ENCODE results near the gene CSTF3. TPM values are rescaled to one million over a fixed set of nuclear protein-coding genes. Genes with fewer than 3 reads are reported as not detected.
A peak's percentile ranks its signal among the peaks of the same experiment; 100 is the strongest.
"Not testable (repeated sequence)": the region's sequence is repeated elsewhere in the genome, so short reads cannot be mapped to it uniquely, and the experiment has no call there.

The CSTF3 gene
- total and polyA plus RNA-seq, 7 experiments from 2014 or later: 14.6 to 38.6 (median 23.7) TPM

DNA sequence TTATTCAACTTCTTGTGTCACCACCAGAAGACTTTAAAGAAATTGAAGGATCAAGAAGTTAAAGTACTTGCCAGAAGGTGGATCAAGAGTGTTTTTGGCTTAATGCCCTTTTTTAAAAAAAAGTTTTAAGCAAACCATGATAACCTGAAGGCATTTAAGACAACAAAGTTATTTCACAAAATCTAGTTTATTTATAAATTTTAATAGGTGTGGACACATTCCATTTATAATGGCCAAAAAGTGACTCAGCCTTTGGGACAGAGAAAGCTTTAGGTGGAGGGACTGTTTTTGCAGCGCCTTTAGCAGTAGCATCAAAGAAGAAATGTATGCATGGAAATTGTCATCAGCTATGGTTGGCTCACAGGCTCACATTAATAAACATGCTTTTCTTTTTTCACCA is 104.0 kb downstream of the CSTF3 start:
- H3K9me3 Mint-ChIP-seq: no peaks in the 10 kb centered on the region
- peaks cover 3 to 34% (median 13%) of the 10 kb centered on the region in 5 donors for H3K36me3 Mint-ChIP-seq
- intact Hi-C loops (cut with micrococcal nuclease): no loop called here

DNA sequence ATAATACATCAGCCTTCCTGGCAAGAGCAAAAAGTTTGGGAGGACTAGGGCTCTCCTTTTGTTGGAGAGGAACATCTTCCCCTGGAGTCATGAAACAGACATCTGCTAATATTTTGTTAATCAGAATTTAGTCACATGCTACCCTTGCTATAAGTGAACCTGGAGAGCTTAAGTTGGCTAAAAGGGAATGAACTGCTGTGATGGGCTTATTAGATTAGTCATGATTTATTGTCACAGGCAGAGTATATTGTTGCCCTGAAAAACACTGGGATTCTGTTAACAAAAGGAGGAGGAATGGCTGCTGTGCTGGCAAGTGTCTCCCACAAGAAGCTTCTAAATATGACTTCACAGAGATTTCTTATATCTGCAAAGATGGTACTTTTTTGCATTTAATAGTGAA is 105.9 kb downstream of the CSTF3 start:
- H3K27ac Mint-ChIP-seq: peak overlapping the region in 1 of 9 donors; percentile 13
- no peaks in the 10 kb centered on the region for H3K9me3 ChIP-seq (ENCODE audit: control insufficient read depth in 2 of 3, low read length in 3 of 3)
- no peaks in the 10 kb centered on the region for H3K27me3 Mint-ChIP-seq
- H3K9me3 Mint-ChIP-seq: no peaks in the 10 kb centered on the region
- H3K4me3 Mint-ChIP-seq: no peak overlapping the region
- H3K27ac ChIP-seq (ENCODE audit: low read depth, low read length): no peak overlapping the region
- peaks cover 0 to 16% (median 0%) of the 10 kb centered on the region in 3 experiments for H3K36me3 ChIP-seq (ENCODE audit: control insufficient read depth in 2 of 3, insufficient read depth in 3 of 3, low read length in 3 of 3)
- ATAC-seq: no peak
- H3K4me3 ChIP-seq (ENCODE audit: low read length): no peak overlapping the region
- peaks cover 0 to 8% (median 5%) of the 10 kb centered on the region in 7 donors for H3K4me1 Mint-ChIP-seq
- ChIA-PET CTCF (interaction anchor here (2.6 kb wide), 1 partner anchor 10 kb away, joined by 10 read pairs; no protein-coding TSS in a partner anchor), POLR2A (interaction anchor here (0.7 to 1.1 kb wide), 2 partner anchors 12 to 94 kb away, joined by 3 read pairs; no protein-coding TSS in a partner anchor)
- DNase-seq: no peak
- peaks cover 3 to 35% (median 13%) of the 10 kb centered on the region in 5 donors for H3K36me3 Mint-ChIP-seq
- H3K27me3 ChIP-seq (ENCODE audit: control insufficient read depth in 2 of 2, insufficient read depth in 2 of 2, low read length in 2 of 2): no peaks in the 10 kb centered on the region
- H3K4me1 ChIP-seq (ENCODE audit: control insufficient read depth in 2 of 2, insufficient read depth in 2 of 2, low read length in 2 of 2): peaks cover 0 to 1% of the 10 kb centered on the region in 2 donors
- intact Hi-C loops (cut with micrococcal nuclease): no loop called here

More for the DNA sequence above, 104.0 kb downstream of the CSTF3 start:
- ATAC-seq (no peak), DNase-seq (no peak)
- POLR2A ChIA-PET: no interaction called here
- Histone ChIP-seq H3K27ac (ENCODE audit: low read depth, low read length) (no peak overlapping the region), H3K9me3 (ENCODE audit: control insufficient read depth in 2 of 3, low read length in 3 of 3) (no peaks in the 10 kb centered on the region), H3K4me1 (ENCODE audit: control insufficient read depth in 2 of 2, insufficient read depth in 2 of 2, low read length in 2 of 2) (peaks cover 0 to 3% of the 10 kb centered on the region in 2 donors), H3K36me3 (ENCODE audit: control insufficient read depth in 2 of 3, insufficient read depth in 3 of 3, low read length in 3 of 3) (peaks cover 0 to 25% (median 0%) of the 10 kb centered on the region in 3 experiments), H3K4me3 (ENCODE audit: low read length) (no peak overlapping the region), H3K27me3 (ENCODE audit: control insufficient read depth in 2 of 2, insufficient read depth in 2 of 2, low read length in 2 of 2) (no peaks in the 10 kb centered on the region)
- CTCF ChIA-PET: interaction anchor here (2.6 kb wide), 1 partner anchor 8 kb away, joined by 10 read pairs; no protein-coding TSS in a partner anchor
- Mint-ChIP-seq H3K4me1 (peaks cover 0 to 14% (median 6%) of the 10 kb centered on the region in 7 donors), H3K27ac (no peak overlapping the region), H3K27me3 (no peaks in the 10 kb centered on the region), H3K4me3 (no peak overlapping the region)

DNA sequence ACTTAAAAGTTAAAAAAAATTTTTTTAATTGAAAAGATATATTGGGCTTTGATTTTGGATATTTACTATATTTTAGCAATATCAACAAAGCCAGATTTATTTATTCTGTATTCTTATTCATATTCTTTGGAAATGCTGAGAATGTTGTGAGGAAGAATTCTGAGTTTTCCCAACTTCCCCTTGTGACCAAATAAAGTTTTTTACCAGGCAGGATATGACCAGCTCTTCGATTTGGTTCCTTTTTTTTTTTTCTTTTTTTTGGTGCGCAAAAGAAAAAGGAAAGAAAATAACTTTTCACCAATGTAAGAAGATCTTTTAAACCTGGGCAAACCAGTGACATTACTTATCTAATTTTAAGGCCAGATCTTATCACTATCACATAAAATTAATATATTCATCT is 109.0 kb downstream of the CSTF3 start:
- Histone ChIP-seq H3K4me1 (ENCODE audit: control insufficient read depth in 2 of 2, insufficient read depth in 2 of 2, low read length in 2 of 2) (no peaks in the 10 kb centered on the region), H3K27ac (ENCODE audit: low read depth, low read length) (no peak overlapping the region), H3K9me3 (ENCODE audit: control insufficient read depth in 2 of 3, low read length in 3 of 3) (no peaks in the 10 kb centered on the region), H3K27me3 (ENCODE audit: control insufficient read depth in 2 of 2, insufficient read depth in 2 of 2, low read length in 2 of 2) (no peaks in the 10 kb centered on the region), H3K4me3 (ENCODE audit: low read length) (no peak overlapping the region), H3K36me3 (ENCODE audit: control insufficient read depth in 2 of 3, insufficient read depth in 3 of 3, low read length in 3 of 3) (no peaks in the 10 kb centered on the region)
- Mint-ChIP-seq H3K4me3 (no peak overlapping the region), H3K36me3 (peaks cover 6 to 31% (median 15%) of the 10 kb centered on the region in 5 donors), H3K9me3 (no peaks in the 10 kb centered on the region), H3K4me1 (peaks cover 0 to 4% (median 0%) of the 10 kb centered on the region in 7 donors), H3K27me3 (no peaks in the 10 kb centered on the region), H3K27ac (no peak overlapping the region)
- intact Hi-C loops (cut with micrococcal nuclease): loop anchor here in 1 of 2 donors (5.0 kb wide), 1 partner anchor 35 kb away; the partner anchor contains the start of gene DEPDC7
- POLR2A ChIA-PET: no interaction called here
- ATAC-seq: no peak
- CTCF ChIA-PET: no interaction called here
- DNase-seq: no peak

DNA sequence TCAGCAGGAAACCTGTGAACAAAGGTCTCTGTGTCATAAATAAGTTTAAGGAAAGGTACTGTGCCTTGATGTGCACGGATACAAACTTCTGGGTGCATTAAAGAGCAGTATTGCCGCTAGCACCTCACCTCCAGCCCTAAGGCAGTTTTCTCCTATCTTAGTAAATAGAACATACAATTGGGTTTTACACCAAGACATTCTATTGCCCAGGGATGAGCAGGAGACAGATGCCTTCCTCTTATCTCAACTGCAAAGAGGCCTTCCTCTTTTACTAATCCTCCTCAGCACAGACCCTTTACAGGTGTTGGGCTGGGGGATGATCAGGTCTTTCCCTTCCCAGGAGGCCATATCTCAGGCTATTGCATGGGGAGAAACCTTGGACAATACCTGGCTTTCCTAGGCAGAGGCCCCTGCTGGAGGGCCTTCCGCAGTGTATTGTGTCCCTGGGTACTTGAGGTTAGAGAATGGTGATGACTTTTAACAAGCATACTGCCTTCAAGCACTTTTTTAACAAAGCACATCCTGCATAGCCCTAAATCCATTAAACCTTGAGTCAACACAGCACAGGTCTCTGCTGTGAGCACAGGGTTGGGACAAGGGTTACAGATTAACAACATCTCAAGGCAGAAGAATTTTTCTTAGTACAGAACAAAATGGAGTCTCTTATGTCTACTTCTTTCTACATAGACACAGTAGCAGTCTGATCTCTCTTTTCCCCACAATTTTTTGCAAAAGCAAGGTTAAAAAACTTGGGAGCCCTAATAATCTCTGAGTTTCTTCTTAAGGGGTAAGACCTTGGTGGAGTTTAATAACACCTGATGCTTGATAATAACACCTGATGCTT is 111.5 kb downstream of the CSTF3 start:
- H3K4me3 ChIP-seq (ENCODE audit: low read length); H3K4me1 Mint-ChIP-seq; DNase-seq; H3K27ac Mint-ChIP-seq; H3K9me3 ChIP-seq (ENCODE audit: control insufficient read depth in 2 of 3, low read length in 3 of 3); H3K36me3 ChIP-seq (ENCODE audit: control insufficient read depth in 2 of 3, insufficient read depth in 3 of 3, low read length in 3 of 3); ATAC-seq; H3K4me1 ChIP-seq (ENCODE audit: control insufficient read depth in 2 of 2, insufficient read depth in 2 of 2, low read length in 2 of 2); H3K27me3 ChIP-seq (ENCODE audit: control insufficient read depth in 2 of 2, insufficient read depth in 2 of 2, low read length in 2 of 2); POLR2A ChIA-PET; H3K9me3 Mint-ChIP-seq; CTCF ChIA-PET; H3K4me3 Mint-ChIP-seq; H3K27ac ChIP-seq (ENCODE audit: low read depth, low read length); H3K27me3 Mint-ChIP-seq: not testable (repeated sequence)
- intact Hi-C loops (cut with micrococcal nuclease): loop anchor here in 1 of 2 donors (5.0 kb wide), 1 partner anchor 32 kb away; the partner anchor contains the start of gene DEPDC7
- H3K36me3 Mint-ChIP-seq: peaks cover 4 to 33% (median 9%) of the 10 kb centered on the region in 5 donors

DNA sequence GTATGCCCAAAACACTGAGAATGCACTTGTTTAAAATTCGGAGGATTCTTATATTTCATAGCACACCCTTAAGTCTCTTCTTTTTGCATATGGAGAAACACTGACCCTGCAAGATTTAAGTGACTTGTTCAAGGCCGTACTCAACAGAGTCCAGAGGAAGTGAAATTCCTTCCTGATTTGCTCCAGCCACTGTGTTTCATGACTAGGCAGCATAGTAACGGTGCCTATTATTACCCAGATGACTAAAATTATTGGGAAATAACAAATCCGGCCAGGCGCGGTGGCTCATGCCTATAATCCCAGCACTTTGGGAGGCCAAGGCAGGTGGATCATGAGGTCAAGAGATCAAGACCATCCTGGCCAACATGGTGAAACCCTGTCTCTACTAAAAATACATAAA is 112.6 kb downstream of the CSTF3 start:
- H3K4me3 ChIP-seq (ENCODE audit: low read length); DNase-seq; intact Hi-C loops (cut with micrococcal nuclease); H3K4me3 Mint-ChIP-seq; H3K27me3 ChIP-seq (ENCODE audit: control insufficient read depth in 2 of 2, insufficient read depth in 2 of 2, low read length in 2 of 2); H3K27ac ChIP-seq (ENCODE audit: low read depth, low read length); H3K9me3 ChIP-seq (ENCODE audit: control insufficient read depth in 2 of 3, low read length in 3 of 3); H3K9me3 Mint-ChIP-seq; H3K36me3 ChIP-seq (ENCODE audit: control insufficient read depth in 2 of 3, insufficient read depth in 3 of 3, low read length in 3 of 3); H3K27ac Mint-ChIP-seq; H3K27me3 Mint-ChIP-seq; H3K4me1 Mint-ChIP-seq; H3K4me1 ChIP-seq (ENCODE audit: control insufficient read depth in 2 of 2, insufficient read depth in 2 of 2, low read length in 2 of 2): not testable (repeated sequence)
- peak; percentile 70 for ATAC-seq
- ChIA-PET CTCF (interaction anchor here (1.2 kb wide), 1 partner anchor 13 kb away, joined by 4 read pairs; no protein-coding TSS in a partner anchor), POLR2A (interaction anchor here (0.9 to 1.1 kb wide), 2 partner anchors 9 to 12 kb away, joined by 4 read pairs; partner anchors contain the start of gene TCP11L1)
- H3K36me3 Mint-ChIP-seq: peaks cover 4 to 28% (median 9%) of the 10 kb centered on the region in 5 donors

DNA sequence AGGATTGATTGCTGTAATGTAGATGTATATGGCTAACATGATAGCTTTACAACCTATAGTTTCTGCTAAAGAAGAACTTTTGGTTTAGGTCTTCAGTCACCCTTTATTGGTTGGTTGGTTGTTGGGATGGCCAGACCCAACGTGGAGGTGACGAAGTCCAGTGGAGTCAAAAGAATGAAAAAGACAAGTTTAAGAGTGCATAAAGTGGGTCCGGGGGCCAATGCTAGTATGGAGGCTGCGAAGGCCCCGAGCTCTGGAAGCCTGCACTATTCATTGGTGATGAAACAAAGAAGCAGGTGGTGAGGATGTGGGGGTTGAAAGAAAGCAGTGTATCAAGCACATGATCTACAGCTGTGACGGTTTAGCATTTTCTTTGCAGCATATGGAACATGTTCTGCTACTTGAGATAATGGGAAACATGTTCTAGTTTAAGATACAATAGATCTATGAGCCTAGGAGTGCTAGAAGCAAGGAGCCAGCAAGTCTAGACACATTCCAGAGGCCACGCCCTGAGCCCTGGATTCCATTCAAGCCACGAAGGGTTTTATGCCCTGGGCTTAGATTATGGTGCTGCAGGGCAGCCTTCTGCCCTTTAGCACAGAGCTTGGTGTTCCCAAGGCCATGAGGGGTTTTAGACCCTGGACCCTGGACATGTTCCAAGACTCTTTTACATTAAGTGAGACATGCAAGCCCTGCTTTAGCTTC is 115.6 kb downstream of the CSTF3 start:
- H3K27me3 ChIP-seq (ENCODE audit: control insufficient read depth in 2 of 2, insufficient read depth in 2 of 2, low read length in 2 of 2): no peaks in the 10 kb centered on the region
- Mint-ChIP-seq H3K4me1 (peaks cover 0 to 10% (median 6%) of the 10 kb centered on the region in 7 donors), H3K27ac (no peak overlapping the region), H3K4me3 (no peak overlapping the region), H3K27me3 (no peaks in the 10 kb centered on the region), H3K36me3 (peaks cover 4 to 24% (median 9%) of the 10 kb centered on the region in 5 donors), H3K9me3 (no peaks in the 10 kb centered on the region)
- no peak overlapping the region for H3K4me3 ChIP-seq (ENCODE audit: low read length)
- ChIA-PET POLR2A (interaction anchor here (0.6 kb wide), 1 partner anchor 21 kb away, joined by 4 read pairs; no protein-coding TSS in a partner anchor), CTCF (interaction anchor here (0.6 kb wide), 2 partner anchors 19 to 76 kb away, joined by 3 to 5 read pairs; no protein-coding TSS in a partner anchor)
- intact Hi-C loops (cut with micrococcal nuclease): no loop called here
- H3K9me3 ChIP-seq (ENCODE audit: control insufficient read depth in 2 of 3, low read length in 3 of 3): no peaks in the 10 kb centered on the region
- peaks cover 0 to 3% (median 0%) of the 10 kb centered on the region in 3 experiments for H3K36me3 ChIP-seq (ENCODE audit: control insufficient read depth in 2 of 3, insufficient read depth in 3 of 3, low read length in 3 of 3)
- no peak overlapping the region for H3K27ac ChIP-seq (ENCODE audit: low read depth, low read length)
- ATAC-seq (no peak), DNase-seq (no peak)
- peaks cover 0 to 2% of the 10 kb centered on the region in 2 donors for H3K4me1 ChIP-seq (ENCODE audit: control insufficient read depth in 2 of 2, insufficient read depth in 2 of 2, low read length in 2 of 2)
